ENCODE data around the gene GBF1. TPM values are rescaled to one million over a fixed set of nuclear protein-coding genes. Genes with fewer than 3 reads are reported as not detected.

GBF1 gene
- total RNA-seq, 1 experiment from 2014 or later = 50.6 TPM

DNA sequence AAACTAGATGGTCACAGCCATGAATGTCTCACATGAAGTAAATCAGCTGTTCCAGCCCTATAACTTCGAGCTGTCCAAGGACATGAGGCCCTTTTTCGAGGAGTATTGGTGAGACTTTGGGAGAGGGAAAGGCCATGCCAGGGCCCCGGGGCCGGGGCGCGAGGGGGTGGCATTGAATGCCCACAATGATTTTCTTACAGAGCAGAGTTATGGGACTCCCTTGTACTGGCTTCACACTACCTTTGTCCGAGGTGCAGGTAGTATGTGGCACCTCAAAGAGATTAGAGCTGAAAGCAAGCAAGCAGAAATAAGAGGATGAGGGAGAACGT is 18.8 kb upstream of the GBF1 start:
- H3K4me3 Mint-ChIP-seq (ENCODE audit: unreplicated experiment) = peak overlapping the region; percentile 62
- peaks cover 25% of the 10 kb centered on the region for H3K4me1 Mint-ChIP-seq (ENCODE audit: insufficient read depth, unreplicated experiment)
- ChIA-PET CTCF (interaction anchor here (0.9 to 17.5 kb wide), 12 partner anchors 14 to 177 kb away, joined by 3 to 354 read pairs (median 6); partner anchors contain the start of gene PITX3), POLR2A (interaction anchor here (0.7 to 2.7 kb wide), 12 partner anchors 14 to 415 kb away, joined by 3 to 14 read pairs (median 4); partner anchors contain the start of genes C10orf95, CUEDC2 and FBXL15)
- DNase-seq (ENCODE audit: unreplicated experiment) = no peak
- BruUV-seq (replicated peaks) = no TSS peak
- peaks cover 6% of the 10 kb centered on the region for H3K36me3 Mint-ChIP-seq (ENCODE audit: insufficient read depth, unreplicated experiment)
- intact Hi-C loops (cut with micrococcal nuclease) = loop anchor here (10.0 kb wide), 1 partner anchor 198 kb away; the partner anchor contains the start of gene FBXL15
- H3K9me3 Mint-ChIP-seq (ENCODE audit: unreplicated experiment) = no peaks in the 10 kb centered on the region
- H3K27ac Mint-ChIP-seq (ENCODE audit: low read depth, unreplicated experiment) = no peak overlapping the region
- no peak for TF ChIP-seq CTCF (IDR thresholded peaks at IDR 0.05; ENCODE audit: unreplicated experiment)
- H3K27me3 Mint-ChIP-seq (ENCODE audit: insufficient read depth, unreplicated experiment) = peaks cover 31% of the 10 kb centered on the region

DNA sequence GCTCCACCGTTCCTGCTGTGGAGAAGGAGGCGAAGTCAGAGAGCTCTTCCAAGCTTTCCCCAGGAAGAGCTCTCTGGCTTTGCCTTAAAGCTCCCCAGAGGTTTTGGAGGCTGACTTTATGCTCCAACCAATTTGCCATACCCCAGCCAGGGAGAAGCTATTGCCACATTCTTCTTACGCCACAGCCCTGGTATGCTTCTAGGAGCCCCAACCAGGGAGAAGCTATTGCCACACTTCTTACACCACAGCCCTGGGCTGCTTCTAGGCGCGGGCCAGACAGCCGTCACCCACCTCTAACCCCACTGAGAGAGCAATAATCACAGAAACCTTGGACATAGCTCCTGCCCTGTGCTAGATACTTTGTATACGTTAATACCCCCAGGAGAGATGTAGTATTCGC is 18.3 kb upstream of the GBF1 start:
- Mint-ChIP-seq H3K4me3 (ENCODE audit: unreplicated experiment) (peak overlapping the region; percentile 41), H3K9me3 (ENCODE audit: unreplicated experiment) (no peaks in the 10 kb centered on the region), H3K27ac (ENCODE audit: low read depth, unreplicated experiment) (no peak overlapping the region), H3K36me3 (ENCODE audit: insufficient read depth, unreplicated experiment) (peaks cover 6% of the 10 kb centered on the region), H3K27me3 (ENCODE audit: insufficient read depth, unreplicated experiment) (peaks cover 28% of the 10 kb centered on the region), H3K4me1 (ENCODE audit: insufficient read depth, unreplicated experiment) (peaks cover 25% of the 10 kb centered on the region)
- TF ChIP-seq CTCF (IDR thresholded peaks at IDR 0.05; ENCODE audit: unreplicated experiment) = no peak
- DNase-seq (ENCODE audit: unreplicated experiment) = peak; percentile 94
- intact Hi-C loops (cut with micrococcal nuclease) = loop anchor here (1.0 to 10.0 kb wide), 2 partner anchors 58 to 198 kb away; partner anchors contain the start of gene FBXL15
- ChIA-PET CTCF (interaction anchor here (0.5 to 17.5 kb wide), 17 partner anchors 14 to 1808 kb away, joined by 3 to 354 read pairs (median 5); partner anchors contain the start of gene PITX3), POLR2A (interaction anchor here (0.7 to 2.7 kb wide), 15 partner anchors 15 to 234 kb away, joined by 3 to 14 read pairs (median 4); partner anchors contain the start of genes C10orf95, CUEDC2 and FBXL15)
- no TSS peak for BruUV-seq (replicated peaks)

DNA sequence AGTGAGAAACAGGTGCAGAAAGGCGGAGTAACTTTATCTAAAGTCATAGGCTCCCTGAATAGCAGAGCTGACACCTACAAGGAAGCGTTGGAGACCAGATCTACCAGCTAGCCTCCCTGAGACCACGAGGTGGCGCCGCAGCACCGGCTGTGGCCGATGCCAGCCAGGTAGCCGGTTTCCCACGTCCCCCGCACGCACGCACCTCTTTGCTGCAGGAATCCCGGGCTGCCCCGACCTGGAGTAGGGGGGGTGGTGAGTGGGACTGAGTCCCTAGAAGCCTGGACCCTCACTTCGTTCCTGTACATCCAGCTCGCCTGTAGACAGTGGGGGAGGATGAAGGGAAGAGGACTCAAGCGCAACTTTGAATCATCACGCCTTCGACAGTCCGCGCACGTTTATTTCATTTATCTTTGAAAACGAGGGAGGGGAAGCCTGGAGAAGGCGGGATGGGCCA is 15.5 kb upstream of the GBF1 start:
- Mint-ChIP-seq H3K27ac (ENCODE audit: low read depth, unreplicated experiment) (no peak overlapping the region), H3K27me3 (ENCODE audit: insufficient read depth, unreplicated experiment) (peaks cover 17% of the 10 kb centered on the region), H3K9me3 (ENCODE audit: unreplicated experiment) (no peaks in the 10 kb centered on the region), H3K36me3 (ENCODE audit: insufficient read depth, unreplicated experiment) (peaks cover 6% of the 10 kb centered on the region), H3K4me3 (ENCODE audit: unreplicated experiment) (peak overlapping the region; percentile 68), H3K4me1 (ENCODE audit: insufficient read depth, unreplicated experiment) (peaks cover 25% of the 10 kb centered on the region)
- peak; percentile 97 for TF ChIP-seq CTCF (IDR thresholded peaks at IDR 0.05; ENCODE audit: unreplicated experiment)
- CTCF ChIA-PET = interaction anchor here (0.6 to 17.5 kb wide), 47 partner anchors 8 to 366 kb away, joined by 3 to 354 read pairs (median 6); partner anchors contain the start of gene GBF1
- no TSS peak for BruUV-seq (replicated peaks)
- DNase-seq (ENCODE audit: unreplicated experiment) = peak; percentile 85
- POLR2A ChIA-PET = interaction anchor here (0.8 to 2.1 kb wide), 15 partner anchors 15 to 191 kb away, joined by 3 to 15 read pairs (median 4); partner anchors contain the start of genes FBXL15, GBF1 and NFKB2
- intact Hi-C loops (cut with micrococcal nuclease) = loop anchor here (1.0 to 10.0 kb wide), 4 partner anchors 117 to 249 kb away; partner anchors contain the start of gene FBXL15

GRCh38 chr10:102230264-102230860 is 15.0 kb upstream of the GBF1 start:
- Mint-ChIP-seq H3K27me3 (ENCODE audit: insufficient read depth, unreplicated experiment) (peaks cover 17% of the 10 kb centered on the region), H3K27ac (ENCODE audit: low read depth, unreplicated experiment) (no peak overlapping the region), H3K9me3 (ENCODE audit: unreplicated experiment) (no peaks in the 10 kb centered on the region), H3K4me1 (ENCODE audit: insufficient read depth, unreplicated experiment) (peaks cover 26% of the 10 kb centered on the region), H3K4me3 (ENCODE audit: unreplicated experiment) (peak overlapping the region; percentile 68), H3K36me3 (ENCODE audit: insufficient read depth, unreplicated experiment) (peaks cover 6% of the 10 kb centered on the region)
- peak; percentile 83 for DNase-seq (ENCODE audit: unreplicated experiment)
- ChIA-PET POLR2A (interaction anchor here (0.8 to 2.1 kb wide), 15 partner anchors 15 to 191 kb away, joined by 3 to 15 read pairs (median 4); partner anchors contain the start of genes FBXL15, GBF1 and NFKB2), CTCF (interaction anchor here (0.5 to 17.5 kb wide), 43 partner anchors 9 to 1016 kb away, joined by 3 to 354 read pairs (median 5); partner anchors contain the start of genes FBXL15 and GBF1)
- intact Hi-C loops (cut with micrococcal nuclease) = loop anchor here (1.0 kb wide), 1 partner anchor 117 kb away; no protein-coding TSS in a partner anchor
- no TSS peak for BruUV-seq (replicated peaks)
- TF ChIP-seq CTCF (IDR thresholded peaks at IDR 0.05; ENCODE audit: unreplicated experiment) = no peak
